Right kidney (tissue), 1 donor: Measurements from ENCODE around the gene SEC16A.

ENCODE experiments used
- DNase-seq: peaks from one replicate; pipeline ENCODE4 v3.0.0-alpha.2; 2016

SEC16A gene

DNA sequence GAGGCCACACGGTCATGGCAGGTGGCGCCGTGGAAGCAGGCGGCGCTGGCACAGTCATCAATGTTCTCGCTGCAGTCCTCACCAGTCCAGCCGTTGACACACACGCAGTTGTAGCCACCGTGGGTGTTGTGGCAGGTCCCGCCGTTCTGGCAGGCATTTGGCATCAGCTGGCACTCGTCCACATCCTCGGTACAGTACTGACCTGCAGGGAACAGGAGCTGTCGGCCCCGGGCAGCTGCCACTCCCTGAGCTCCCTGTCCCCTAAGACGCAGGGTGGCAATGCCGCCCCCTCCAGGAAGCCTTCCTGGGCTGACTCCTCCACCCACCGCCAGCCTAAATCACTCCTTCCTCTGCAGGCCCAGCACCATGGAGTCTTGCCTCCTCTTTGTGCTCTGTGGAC lies 35.8 kb upstream of the SEC16A start:
- no peak for DNase-seq

DNA sequence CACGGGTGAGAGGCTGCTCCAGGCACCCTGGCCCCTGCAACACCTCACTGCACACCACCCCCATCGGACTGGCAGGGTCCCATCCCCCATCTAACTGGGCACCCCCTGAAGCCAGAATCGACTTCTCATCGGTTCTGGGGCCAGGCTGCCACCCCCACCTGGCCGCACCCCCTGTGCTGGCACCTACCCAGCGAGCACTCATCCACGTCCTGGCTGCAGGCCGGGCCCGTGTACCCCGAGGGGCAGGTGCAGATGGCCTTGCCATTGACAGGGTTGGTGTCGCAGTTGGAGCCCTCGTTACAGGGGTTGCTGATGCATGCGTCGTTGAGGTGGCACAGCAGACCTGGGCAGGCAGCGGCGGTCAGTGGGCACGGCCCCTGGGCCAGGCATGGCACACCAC lies 35.1 kb upstream of the SEC16A start:
- DNase-seq = no peak

DNA sequence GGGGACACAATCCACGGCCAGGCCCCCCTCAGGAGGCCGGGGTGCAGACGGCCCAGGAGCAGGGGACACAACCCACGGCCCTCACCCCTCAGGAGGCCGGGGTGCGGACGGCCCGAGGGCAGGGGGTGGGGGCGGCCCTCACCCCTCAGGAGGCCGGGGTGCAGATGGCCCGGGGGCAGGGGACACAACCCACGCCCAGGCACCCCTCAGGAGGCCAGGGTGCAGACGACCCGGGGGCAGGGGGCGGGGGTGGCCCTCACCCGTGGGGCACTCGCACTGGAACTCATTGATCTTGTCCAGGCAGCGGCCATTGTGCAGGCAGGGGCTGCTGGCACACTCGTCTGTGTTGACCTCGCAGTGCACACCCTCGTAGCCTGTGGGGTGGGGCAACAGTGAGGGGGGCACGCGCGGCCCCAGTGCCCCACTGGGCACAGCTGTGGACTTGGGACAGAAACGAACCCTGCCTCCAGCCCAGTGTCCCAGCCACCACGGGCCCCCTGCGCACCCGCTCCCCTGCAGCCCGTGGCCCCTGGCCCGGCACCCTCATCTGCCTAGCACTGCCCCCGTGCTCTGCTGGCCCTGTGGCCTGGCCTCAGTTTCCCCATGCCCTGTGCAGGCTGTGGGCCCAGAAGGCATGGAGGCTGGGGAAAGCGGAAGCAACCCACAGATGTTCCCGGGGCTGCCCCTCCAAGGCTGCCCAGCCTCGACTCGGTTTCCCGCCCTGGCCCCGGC lies 34.3 kb upstream of the SEC16A start:
- DNase-seq = no peak

DNA sequence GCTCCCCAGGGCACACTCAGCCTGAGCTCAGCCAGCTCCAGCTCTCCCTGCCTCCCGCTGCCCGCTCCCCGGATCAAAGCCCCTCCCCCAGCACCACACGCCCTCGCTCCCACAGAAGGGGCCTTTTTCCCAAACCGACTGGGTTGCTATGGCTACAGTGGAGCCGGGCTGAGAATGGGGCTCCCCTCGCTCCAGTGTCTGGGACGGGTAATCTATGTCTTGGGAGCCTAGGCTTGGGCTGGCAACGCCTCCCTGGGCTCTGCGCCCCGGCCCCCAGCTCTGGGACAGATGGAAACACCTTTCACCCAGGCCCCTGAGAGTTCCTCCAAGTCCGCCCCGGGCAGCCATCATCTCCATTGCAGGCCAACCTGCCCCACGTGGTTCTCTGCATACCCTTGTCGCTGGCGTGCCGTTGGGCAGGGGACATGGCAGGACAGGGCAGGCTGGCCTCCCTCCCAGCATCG lies 33.4 kb upstream of the SEC16A start:
- no peak for DNase-seq

DNA sequence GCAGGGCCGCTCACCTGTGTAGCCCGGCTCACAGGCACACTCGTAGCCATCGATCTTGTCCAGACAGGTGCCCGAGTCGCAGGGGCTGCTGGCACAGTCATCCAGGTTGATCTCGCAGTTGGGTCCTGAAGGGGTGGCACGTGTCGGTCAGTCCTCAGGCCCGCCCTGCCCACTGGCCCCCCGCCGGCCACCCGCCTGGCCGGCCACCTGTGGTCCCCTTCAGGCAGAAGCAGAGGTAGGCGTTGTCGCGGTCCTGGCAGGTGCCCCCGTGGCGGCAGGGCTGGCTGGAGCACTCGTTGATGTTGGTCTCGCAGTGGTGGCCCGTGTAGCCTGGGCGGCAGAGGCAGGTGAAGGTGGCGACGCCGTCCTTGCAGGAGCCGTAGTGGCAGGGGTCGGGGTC lies 32.4 kb upstream of the SEC16A start:
- no peak for DNase-seq

DNA sequence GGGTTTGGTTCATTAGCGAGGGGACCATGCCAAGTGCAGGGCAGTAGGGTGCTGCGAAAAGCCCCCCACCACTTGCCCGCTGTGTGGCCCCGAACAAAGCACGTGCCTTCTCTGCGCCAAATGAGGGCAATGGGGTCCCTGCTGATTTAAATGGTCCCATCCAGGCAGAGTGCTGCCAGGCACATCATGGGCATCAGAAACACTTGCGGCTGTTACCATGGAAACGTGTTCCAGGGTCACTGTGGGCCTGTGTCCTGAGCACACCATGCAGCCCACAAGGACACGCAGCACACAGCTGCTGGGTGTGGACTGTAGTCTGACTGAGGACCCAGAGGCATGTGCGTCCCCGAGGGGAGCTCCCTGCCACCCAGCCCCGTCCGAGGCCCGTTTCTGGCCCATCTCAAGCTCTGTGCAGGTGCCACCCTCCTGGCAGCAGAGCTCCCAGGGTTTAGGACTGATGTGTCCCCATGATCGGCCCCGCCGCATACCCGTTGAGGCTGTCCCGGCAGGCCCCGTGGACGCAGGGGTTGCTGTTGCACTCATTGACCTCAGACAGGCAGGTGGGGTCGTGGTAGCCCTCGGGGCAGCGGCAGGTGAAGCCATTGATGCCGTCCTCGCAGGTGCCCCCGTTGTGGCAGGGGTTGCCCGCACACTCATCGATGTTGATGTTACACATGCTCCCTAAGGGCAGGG lies 31.3 kb upstream of the SEC16A start:
- no peak for DNase-seq

DNA sequence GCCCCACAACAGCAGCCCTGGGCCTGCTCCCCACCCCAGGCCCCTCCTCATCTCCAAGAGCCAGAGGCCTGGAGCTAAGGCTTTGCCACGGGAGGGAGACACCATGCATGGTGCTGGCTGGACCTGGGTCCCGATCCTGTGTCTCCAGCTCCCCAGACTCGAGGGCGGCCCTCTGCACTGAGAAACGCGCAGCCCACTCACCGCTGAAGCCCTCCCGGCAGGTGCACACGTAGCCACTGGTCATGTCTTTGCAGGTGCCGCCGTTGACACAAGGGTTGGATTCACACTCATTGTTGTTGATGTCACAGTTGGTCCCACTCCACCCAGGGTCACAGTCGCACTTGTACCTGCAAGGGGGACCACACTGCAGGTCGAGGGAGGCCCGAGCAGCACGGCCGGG lies 30.4 kb upstream of the SEC16A start:
- no peak for DNase-seq

DNA sequence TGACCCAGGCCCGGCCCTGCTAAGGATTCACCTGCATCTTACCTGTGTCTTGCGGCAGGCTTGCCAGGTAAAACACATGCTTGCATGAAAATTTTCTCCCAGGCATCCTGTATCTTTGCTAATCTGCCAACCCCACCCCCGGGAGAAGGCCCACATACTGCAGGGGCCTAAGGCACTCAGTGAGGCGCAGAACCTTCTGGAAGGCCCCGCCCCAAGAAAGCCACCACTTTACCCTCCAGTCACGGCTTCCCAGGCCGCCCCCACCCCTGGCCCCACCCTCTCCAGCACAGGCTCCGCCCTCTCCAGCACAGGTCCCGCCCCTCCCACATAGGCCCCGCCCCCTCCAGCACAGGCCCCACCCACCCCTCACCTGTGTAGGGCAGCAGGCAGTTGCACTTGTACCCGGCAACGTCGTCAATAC lies 29.8 kb upstream of the SEC16A start:
- no peak for DNase-seq

DNA sequence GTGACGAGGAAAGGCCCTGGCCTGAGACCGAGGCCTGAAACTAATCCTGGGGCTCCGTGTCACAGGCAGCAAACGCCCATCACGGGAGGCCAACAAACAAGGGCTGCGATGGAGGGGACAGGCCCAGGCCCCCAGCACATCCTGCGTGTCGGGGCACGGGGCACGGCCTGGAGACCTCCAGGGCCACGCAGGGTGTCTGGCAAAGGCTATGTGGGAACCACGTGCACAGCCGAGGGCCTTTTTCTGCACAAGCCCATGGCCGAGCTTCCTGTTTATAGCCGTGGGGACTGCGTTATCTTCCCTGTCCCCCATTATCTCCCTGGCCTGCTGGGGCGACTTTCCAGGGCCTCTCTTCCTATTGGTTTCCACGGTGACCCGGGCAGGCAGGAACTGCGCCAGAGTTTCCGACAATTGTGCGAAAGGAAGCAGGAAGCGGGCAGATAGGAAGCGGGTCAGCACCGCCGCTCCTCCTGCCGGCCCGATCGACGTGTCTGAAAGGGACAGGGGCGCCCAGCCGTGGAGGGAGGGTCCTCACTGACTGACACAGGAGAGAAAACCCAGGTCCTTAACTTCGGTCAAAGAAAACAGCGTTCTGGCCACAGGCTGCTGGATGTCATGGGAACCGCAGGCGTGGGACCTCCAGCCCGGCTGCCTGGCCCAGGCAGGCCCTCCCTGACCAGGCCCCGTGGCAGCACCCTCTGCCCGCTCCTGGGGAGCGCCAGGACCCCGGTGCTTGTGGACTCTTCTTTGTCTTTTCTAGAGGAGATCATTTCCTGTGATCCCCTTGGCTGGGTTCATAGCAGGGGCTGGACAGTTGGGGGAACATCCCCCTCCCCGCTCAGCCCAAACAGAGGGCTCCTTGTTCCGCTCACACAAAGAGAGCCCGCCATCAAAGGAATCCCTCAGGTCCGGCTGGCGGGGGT lies 29.1 kb upstream of the SEC16A start:
- no peak for DNase-seq

DNA sequence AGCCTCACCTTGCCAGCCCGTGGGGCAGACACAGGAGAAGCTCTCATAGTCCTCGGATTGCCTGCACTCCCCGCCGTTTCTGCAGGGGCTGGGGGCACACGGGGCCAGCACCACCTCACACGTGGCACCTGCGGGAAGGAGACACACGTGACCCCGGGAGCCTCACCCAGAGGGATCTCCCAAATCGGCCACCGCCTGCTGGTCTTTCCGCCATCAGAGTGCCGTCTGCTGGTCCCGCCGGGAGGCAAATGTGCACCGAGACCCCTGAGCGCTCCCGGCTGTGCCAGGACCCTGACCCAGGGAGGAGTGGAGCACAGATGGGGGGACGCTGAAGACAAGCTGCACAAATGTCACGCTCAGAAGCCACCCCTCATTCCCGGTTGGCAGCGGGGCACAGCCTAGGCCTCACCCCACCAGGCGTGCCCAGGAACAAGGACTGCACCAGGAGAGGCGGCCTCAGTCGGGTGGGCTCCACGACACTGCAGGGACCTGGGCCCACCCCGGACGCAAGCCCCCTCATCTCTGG lies 28.4 kb upstream of the SEC16A start:
- DNase-seq = no peak

DNA sequence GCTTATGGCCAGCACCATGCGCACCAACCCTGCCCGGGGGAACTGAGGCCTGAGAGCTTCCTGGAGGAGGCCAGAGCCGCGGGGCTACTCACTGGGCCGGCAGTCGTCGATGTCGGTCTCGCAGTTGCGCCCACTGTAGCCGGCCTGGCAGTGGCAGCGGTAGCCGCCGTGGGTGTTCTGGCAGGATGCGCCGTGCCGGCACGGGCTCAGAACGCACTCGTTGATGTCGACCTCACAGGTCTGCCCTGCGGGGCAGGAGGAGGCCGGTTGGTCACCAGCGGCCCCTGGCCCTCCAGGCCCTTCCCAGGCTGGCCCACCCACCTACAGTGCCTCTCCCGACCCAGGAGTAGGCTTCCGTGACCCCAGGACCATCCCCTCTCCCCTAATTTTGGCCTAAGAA lies 27.7 kb upstream of the SEC16A start:
- DNase-seq = no peak

DNA sequence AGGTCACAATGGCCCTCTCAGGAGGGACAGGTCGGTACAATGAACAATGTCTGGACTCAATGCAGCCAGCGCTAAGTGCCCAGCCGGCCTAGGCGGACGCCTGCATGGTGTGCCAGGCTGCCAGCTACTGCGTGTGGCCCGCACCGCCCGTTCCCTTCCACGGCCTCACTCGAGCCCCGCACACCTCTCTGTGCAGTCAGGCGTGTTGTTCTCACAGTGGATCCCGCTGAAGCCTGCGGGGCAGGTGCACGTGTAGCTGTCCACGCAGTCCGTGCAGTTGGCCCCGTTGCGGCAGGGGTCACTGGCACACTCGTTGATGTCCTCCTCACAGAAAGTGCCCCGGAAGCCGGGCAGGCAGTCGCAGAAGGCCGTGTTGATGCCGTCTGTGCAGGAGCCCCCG lies 26.7 kb upstream of the SEC16A start:
- no peak for DNase-seq

DNA sequence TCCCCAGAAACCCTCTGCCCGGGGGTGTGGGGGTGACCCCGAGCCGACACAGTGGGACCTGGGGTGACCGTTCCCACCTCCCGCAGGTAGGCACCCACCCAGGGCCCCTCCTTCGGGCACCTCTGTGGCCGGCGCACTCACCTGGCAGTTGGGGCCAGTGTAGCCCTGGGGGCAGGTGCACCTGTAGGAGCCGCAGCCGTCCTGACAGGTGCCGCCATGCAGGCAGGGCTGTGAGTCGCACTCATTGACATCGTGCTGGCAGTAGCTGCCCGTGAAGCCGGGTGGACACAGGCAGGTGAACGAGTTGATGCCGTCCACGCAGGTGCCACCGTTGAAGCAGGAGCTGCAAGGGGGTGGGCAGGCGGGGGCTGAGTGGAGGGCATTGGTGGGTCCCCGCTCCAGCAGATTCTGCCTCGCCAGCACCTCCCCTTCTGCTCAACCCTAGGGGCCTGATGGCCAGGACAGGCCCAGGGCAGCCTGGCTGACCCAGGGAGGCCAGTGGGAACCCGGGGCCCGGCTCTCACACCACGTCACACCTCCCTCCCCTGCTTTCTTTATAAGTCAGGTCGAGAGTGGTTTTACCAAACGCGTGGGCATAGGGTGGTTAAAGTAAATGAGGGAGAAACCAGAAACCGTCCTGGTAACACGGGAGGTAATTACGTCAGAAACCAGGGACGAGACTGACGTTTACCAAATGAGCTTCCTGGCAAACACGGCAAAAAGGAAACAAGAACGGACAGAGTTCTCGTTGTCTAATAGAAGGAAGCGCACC lies 26.1 kb upstream of the SEC16A start:
- DNase-seq = no peak

DNA sequence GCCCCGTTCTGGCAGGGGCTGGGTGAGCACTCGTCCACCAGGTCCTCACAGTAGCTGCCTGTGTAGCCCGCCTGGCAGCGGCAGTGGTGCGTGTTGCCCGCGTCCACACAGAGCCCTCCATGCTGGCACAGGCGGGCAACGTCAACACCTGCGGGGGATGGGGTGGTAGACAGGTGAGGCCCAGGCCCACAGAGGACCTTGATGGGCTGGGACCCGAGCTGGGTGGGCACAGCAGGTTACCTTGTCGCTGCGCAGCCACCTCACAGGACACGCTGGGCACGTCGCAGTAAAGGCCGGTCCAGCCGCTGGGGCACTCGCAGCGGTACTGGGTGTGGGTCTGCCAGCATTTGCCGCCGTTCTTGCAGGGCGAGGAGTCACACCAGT lies 25.1 kb upstream of the SEC16A start:
- DNase-seq = no peak

DNA sequence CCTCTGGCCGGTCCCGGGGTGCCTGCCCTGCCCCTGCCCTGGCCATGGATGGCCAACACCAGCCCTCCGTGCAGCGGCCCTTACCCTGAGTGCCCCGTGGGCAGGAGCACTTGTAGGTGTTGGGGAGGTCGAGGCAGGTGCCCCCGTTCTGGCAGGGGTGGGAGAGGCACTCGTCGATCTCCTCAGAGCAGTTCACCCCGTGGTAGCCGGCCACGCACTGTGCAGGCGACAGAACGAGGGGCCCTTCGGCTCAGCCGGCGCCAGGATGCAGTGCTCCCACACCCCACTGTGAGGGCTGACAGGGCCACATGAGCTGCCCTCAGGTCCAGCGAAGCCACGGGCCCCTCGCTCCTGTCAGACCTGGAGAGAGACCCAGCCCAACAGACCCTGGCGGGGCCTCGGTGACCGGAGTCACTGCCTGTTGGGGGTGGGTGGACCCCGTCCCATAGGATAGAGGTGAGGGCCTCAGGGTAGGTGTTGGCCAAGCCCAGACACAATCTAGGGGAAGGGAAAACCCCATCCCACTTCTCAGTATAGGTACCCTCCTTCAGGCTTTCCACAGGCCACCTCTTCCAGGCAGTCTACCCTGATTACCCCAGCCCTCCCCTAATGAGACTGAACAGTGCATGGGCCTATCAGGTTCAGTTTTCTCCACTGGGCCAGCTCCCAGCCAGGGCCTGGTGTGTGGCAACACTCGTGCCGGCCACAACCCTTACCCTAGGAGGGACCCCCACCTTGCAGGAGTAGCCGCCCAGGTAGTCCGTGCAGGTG lies 24.6 kb upstream of the SEC16A start:
- no peak for DNase-seq

DNA sequence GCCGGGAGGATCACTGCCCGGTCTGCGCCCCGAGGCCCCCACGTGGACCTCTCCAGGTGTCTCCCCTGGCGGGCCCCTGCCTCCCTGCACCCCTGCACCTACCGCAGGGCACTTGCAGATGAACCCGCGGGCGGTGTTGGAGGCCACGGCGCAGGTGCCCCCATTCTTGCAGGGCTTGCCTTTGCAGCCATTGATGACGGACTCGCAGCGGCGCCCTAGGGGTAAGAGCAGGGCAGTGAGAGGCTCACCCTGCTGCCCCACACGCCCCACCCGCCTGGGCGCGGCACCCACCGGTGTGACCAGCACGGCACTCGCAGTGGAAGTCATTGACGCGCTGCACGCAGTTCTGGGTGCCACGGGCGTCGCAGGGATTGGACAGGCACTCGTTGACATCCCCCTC lies 23.6 kb upstream of the SEC16A start:
- DNase-seq = no peak

DNA sequence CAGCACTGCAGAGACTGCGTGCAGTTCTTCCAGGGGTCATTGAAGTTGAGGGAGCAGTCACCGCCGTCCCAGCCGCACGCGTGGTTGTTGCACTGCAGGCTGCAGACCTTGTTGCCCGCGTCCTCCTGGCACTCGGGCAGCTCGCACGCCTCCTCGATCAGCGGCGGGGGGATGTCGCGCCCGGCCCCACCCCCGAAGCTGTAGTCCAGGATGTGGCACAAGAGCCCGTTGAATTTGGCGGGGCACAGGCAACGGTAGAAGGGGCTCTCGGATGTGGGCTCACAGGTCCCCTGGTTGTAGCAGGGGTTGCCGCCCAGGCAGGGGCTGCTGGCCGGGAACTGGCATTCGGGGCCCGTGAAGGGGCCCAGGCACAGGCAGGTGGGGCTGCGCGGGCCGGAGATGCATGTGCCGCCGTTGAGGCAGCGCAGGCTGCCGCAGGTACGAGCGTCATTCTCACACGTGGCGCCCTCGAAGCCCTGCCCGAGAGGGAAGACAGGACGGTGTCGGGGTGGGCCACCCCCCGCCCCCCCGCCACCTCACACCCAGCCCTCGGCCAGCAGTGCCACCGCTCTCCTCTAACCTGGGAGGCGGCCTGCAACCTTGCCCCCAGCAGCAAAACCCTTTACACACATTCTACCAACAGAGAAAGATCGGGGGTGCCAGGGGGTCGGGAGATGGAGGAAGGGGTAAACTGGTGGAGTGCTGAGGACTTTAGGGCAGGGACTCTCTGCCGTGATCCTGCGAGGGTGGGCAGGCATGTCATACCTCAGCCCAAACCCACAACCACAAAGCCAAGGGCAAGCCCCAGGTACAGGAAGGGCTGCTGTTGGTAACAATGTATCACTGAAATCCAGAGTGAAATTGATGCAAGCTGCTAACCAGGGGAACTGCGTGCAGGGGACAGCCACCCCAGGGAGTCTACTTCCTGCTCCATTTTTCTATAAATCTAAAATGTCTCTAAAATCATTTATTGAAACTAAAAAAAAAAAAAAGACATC lies 22.9 kb upstream of the SEC16A start:
- DNase-seq = no peak

DNA sequence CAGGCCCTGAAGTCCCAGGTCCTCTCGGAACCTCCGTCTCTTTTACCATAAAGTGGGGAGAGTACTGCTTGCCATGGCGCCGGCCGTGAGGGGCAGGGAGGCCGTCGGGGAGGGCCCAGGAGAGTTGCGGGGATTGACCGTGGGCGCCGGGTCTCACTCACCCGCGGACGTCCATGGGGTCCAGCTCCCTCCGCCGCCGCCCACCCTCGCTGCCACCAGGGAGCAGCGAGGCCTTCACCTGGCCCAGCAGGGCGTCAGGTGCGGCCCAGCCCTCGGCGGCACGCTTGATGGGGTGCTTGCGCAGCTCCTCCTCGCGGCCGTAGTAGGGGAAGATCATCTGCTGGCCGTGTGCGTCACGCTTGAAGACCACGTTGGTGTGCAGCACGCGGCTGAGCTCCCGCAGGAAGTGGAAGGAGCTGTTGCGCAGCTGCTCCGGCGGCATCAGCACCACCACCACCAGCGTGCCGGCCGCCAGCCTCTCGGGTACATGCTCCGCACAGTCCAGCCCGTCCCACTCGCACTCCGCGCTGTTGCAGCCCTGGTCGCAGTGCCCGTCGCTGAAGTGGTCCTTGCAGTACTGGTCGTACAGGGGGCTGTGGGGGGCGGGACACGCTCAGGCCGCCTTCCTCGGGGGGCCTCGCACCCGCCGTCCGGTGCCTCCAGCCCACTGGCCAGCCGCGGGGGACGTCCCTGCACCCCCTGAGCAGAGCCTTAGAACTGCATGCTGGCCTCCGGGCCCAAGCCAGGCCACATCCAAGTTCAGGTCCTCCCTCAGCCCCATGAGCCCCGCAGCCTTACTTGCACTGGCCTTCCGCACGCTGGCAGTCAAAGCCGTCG lies 21.9 kb upstream of the SEC16A start:
- no peak for DNase-seq

DNA sequence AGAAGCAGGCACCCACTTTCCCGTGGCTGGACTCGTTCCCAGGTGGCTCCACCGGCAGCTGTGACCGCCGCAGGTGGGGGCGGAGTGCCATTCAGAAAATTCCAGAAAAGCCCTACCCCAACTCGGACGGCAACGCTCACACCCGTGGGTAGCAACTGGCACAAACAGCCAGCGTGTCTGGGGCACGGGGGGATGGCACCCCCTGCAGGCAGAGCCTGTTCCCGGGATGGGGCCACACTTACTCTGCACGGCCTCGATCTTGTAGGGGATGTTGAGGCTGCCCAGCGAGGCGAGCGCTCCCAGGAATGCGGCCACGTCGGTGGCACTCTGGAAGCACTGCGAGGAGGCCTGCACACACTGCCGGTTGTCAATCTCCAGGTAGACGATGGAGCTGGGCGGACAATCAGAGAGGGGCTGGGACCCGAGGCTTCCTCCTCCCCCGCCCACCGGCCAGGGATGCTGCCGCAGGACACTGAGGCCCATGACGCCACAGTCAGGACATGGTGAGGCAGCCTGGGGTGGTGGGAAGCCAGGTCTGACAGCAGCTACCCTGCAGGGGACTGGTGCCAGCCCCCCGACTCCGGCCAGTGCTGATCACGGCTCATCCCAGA lies 20.2 kb upstream of the SEC16A start:
- no peak for DNase-seq
